Neural crest cell (in vitro differentiated cells): ENCODE results near the gene ZDHHC12. TPM values are rescaled to one million over a fixed set of nuclear protein-coding genes. Genes with fewer than 3 reads are reported as not detected.

Experiments
- DNase-seq: peaks from one replicate; pipeline ENCODE4 v3.0.0; 2021; ENCODE audit warnings: low read depth, mixed read lengths, low spot score
- H3K27ac Mint-ChIP-seq: one replicate; pipeline ENCODE4 v1.8.0; 2021; ENCODE audit warnings: mild to moderate bottlenecking, mixed read lengths; ENCODE audit not compliant: unreplicated experiment
- H3K27me3 Mint-ChIP-seq: 2 replicates; pipeline ENCODE4 v1.8.0; 2021; ENCODE audit warnings: low read depth, mild to moderate bottlenecking, mixed read lengths
- H3K36me3 Mint-ChIP-seq: 2 replicates; pipeline ENCODE4 v1.8.0; 2021; ENCODE audit warnings: low read depth, mild to moderate bottlenecking, mixed read lengths
- H3K4me1 Mint-ChIP-seq: 2 replicates; pipeline ENCODE4 v1.8.0; 2021; ENCODE audit warnings: mixed read lengths
- H3K4me3 Mint-ChIP-seq: one replicate; pipeline ENCODE4 v1.8.0; 2021; ENCODE audit warnings: mild to moderate bottlenecking, mixed read lengths
- H3K9me3 Mint-ChIP-seq: 2 replicates; pipeline ENCODE4 v1.8.0; 2021; ENCODE audit warnings: mixed read lengths
- total RNA-seq: library from RNA; stranded (reverse); gene quantifications from 2 replicates; pipeline ENCODE4 v1.2.1, GENCODE V29; 2021
- TF ChIP-seq, protein P1 (sequence below): fragments of 200-600 bp; sonication (generic); conservative IDR thresholded peaks from 2 replicates; pipeline ENCODE4 v1.5.0; 2021; ENCODE audit warnings: antibody characterized with exemption, mild to moderate bottlenecking

The ZDHHC12 gene
- total RNA-seq, 1 donor from 2014 or later = 15.7 TPM

DNA sequence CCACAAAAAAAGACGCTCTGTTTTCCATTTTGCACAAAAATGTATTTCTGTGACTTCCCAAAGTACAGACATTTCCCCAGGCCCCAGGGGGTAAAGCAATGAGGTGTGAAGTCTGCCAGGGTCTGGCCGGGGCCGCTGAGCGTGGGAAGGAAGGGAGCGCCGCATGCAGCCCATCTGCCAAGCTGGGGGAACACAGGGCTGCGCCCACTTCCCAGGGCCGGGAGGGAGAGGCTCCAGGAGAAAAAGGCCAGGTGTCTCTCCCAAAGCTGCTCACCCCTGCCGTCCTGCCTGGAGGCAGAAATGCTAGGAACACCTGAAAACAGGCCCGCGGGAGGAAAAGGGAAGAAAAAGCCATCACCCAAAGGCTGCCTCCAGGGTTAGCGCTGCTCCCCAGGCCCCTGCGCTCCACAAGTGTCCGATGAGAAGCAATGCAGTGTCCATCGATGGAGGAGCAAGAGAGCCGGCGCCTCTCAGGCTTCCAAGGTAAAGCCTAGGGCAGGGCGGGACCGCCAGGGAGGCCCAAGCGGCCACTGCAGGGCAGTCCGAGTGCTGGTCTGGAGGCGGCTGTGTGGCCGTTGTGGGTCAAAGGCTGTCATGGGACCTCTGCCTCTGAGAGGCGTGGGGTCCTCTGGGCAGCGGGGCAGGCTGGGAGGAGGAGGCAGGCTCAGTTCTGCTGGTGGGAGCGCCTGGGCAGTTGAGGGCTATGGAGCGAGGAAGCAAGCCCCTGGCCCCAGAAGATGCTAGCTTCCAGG lies 6.0 kb upstream of the ZDHHC12 start:
- Mint-ChIP-seq H3K27ac (peak overlapping the region; percentile 27), H3K9me3 (peaks cover 2% of the 10 kb centered on the region), H3K4me1 (peaks cover 14% of the 10 kb centered on the region), H3K27me3 (peaks cover 2% of the 10 kb centered on the region), H3K4me3 (no peak overlapping the region), H3K36me3 (no peaks in the 10 kb centered on the region)
- no peak for DNase-seq
- TF ChIP-seq, protein P1, sequence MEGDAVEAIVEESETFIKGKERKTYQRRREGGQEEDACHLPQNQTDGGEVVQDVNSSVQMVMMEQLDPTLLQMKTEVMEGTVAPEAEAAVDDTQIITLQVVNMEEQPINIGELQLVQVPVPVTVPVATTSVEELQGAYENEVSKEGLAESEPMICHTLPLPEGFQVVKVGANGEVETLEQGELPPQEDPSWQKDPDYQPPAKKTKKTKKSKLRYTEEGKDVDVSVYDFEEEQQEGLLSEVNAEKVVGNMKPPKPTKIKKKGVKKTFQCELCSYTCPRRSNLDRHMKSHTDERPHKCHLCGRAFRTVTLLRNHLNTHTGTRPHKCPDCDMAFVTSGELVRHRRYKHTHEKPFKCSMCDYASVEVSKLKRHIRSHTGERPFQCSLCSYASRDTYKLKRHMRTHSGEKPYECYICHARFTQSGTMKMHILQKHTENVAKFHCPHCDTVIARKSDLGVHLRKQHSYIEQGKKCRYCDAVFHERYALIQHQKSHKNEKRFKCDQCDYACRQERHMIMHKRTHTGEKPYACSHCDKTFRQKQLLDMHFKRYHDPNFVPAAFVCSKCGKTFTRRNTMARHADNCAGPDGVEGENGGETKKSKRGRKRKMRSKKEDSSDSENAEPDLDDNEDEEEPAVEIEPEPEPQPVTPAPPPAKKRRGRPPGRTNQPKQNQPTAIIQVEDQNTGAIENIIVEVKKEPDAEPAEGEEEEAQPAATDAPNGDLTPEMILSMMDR = no peak

DNA sequence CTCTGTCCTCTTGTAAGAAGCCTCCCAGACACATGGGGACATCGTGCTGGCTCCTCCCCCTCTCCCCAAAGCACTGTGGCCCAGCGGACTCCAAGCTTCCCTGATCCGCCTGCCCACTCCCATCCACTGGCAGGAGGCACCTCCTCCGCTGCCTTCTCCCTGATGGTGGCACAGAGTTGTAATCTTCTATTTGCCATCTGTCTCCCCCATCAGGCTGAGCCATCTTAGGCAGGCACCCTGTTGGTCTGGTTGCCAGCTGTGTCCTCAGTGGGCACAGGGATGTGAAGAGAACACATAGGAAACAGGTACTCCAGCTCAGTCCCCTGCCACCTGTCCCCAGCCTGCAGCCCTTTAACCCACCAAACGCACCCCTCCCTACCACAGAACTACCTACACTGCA lies 5.4 kb upstream of the ZDHHC12 start:
- Mint-ChIP-seq H3K4me3 (no peak overlapping the region), H3K36me3 (no peaks in the 10 kb centered on the region), H3K27me3 (peaks cover 4% of the 10 kb centered on the region), H3K9me3 (peaks cover 3% of the 10 kb centered on the region), H3K27ac (peak overlapping the region; percentile 19), H3K4me1 (peaks cover 20% of the 10 kb centered on the region)
- TF ChIP-seq, protein P1 = no peak
- no peak for DNase-seq

DNA sequence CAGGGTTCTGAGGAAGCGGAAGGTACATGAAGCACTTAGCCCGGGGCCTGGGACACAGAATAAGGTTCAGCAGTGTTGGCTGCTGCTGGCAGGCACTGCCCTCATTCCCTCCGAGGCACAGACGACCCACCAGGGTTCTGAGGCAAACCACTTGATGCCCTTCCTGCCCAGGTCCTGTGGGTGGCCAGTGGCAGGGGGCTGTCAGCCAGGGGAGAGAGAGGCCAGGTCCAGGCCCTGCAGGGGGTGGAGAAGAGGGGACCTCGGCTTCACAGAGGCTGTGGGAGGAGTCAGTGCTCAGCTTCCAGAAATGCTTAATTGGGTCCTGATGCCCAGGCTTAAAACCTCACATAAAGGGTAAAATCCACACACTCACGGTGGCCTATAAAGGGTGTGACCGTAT lies 4.4 kb upstream of the ZDHHC12 start:
- Mint-ChIP-seq H3K4me3 (no peak overlapping the region), H3K4me1 (peaks cover 24% of the 10 kb centered on the region), H3K27ac (no peak overlapping the region), H3K27me3 (peaks cover 4% of the 10 kb centered on the region), H3K9me3 (peaks cover 3% of the 10 kb centered on the region), H3K36me3 (no peaks in the 10 kb centered on the region)
- no peak for DNase-seq
- TF ChIP-seq, protein P1 = no peak

DNA sequence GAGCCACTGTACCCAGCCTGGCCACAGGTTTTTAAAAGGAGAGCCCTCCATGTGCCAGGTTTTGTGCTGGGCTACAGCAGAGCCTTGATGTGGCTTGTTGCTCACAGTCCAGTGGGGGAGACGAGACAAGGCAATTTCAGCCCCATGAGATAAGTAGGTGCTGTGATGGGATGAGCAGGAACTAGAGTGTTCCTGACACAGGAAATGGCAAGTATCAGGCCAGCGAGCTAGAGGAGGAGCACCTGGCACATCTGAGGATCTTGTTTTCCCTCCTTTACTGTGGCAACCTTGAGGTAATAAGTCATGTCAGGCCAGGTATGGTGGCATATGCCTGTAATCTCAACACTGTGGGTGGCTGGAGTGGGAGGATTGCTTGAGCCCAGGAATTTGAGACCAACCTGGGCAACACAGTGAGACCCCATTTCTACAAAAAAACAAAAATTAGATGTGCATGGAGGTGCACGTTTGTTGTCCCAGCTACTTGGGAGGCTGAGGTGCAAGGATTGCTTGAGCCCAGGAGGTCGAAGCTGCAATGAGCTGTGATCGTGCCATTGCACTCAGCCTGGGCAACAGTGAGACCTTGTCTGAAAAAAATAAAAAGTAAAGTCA lies 3.8 kb upstream of the ZDHHC12 start:
- H3K36me3 Mint-ChIP-seq = no peaks in the 10 kb centered on the region
- DNase-seq = no peak
- peaks cover 3% of the 10 kb centered on the region for H3K9me3 Mint-ChIP-seq
- H3K27ac Mint-ChIP-seq = no peak overlapping the region
- peaks cover 4% of the 10 kb centered on the region for H3K27me3 Mint-ChIP-seq
- TF ChIP-seq, protein P1 = no peak
- H3K4me1 Mint-ChIP-seq = peaks cover 24% of the 10 kb centered on the region
- no peak overlapping the region for H3K4me3 Mint-ChIP-seq

DNA sequence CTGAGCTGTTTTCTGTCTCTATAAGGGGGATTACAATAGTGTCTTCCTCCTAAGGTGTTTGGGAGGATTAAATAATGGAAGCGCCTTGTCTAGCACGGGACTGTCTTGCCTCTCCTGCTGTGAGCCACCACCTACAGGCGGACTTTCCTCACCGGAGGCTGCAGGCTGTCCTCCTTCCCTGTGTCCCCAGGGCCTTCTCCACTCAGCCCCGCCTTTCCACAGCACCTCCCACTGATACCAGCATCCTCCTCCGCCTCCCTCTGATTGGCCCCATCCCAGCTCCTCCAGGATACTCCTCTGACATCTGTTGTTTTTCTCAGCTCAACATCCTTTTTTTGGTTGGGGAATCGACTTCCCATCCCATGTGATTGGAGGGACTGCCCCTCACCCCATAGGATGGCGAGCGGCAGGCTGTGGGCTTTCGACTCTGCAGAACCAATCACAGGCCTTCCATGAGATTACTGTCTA lies 851 bp upstream of the ZDHHC12 start:
- Mint-ChIP-seq H3K9me3 (peaks cover 3% of the 10 kb centered on the region), H3K36me3 (no peaks in the 10 kb centered on the region), H3K4me1 (peaks cover 30% of the 10 kb centered on the region), H3K4me3 (peak overlapping the region; percentile 84), H3K27me3 (peaks cover 4% of the 10 kb centered on the region), H3K27ac (no peak overlapping the region)
- TF ChIP-seq, protein P1 = no peak
- no peak for DNase-seq
